Vagina (tissue), 2 donors: ENCODE data around the gene ARHGAP8. TPM values are rescaled to one million over a fixed set of nuclear protein-coding genes. Genes with fewer than 3 reads are reported as not detected.

Source experiments
- DNase-seq, 2 donors: peaks; one replicate each; pipeline ENCODE4 v3.0.0-alpha.2; 2017; ENCODE audit errors: extremely low spot score in 2 of 2
- H3K27ac ChIP-seq: fragments of 200-600 bp; sonication (generic); one replicate; pipeline ENCODE4 v1.5.1; 2019
- H3K27me3 ChIP-seq: fragments of 200-600 bp; sonication (generic); one replicate; pipeline ENCODE4 v1.5.1; 2019
- H3K36me3 ChIP-seq, 2 donors: fragments of 200-600 bp; sonication (generic); one replicate each; pipeline ENCODE4 v1.5.1; 2017 to 2019
- H3K4me1 ChIP-seq: fragments of 200-600 bp; sonication (generic); one replicate; pipeline ENCODE4 v1.5.1; 2019
- H3K4me3 ChIP-seq, 2 donors: fragments of 200-600 bp; sonication (generic); 1 replicate in 1 of 2; 2 replicates in 1 of 2; pipeline ENCODE4 v1.5.1; 2016 to 2019
- H3K9me3 ChIP-seq: fragments of 200-600 bp; sonication (generic); one replicate; pipeline ENCODE4 v1.5.1; 2019
- POLR2A ChIP-seq, 2 donors: fragments of 450-650 bp; IDR thresholded peaks; one replicate each; pipeline ENCODE4 v1.6.1; 2017; ENCODE audit warnings: antibody characterized with exemption in 2 of 2, mild to moderate bottlenecking in 2 of 2, moderate library complexity in 2 of 2
- POLR2AphosphoS5 ChIP-seq, 2 donors: sonication (generic); formaldehyde crosslinking; IDR thresholded peaks; one replicate each; pipeline ENCODE4 v1.9.0; 2017; ENCODE audit warnings: antibody characterized with exemption in 2 of 2, mild to moderate bottlenecking in 2 of 2, low read depth in 1 of 2; ENCODE audit not compliant: insufficient read depth in 1 of 2
- intact Hi-C: fragments of 100-400 bp; cut with DNase I; formaldehyde crosslinking; loops from one replicate; pipeline ENCODE4 v1.15.1; 2023
- total RNA-seq: library from RNA; depleted of rRNA; stranded (reverse); fragments of >200 nt; gene quantifications from one replicate; pipeline ENCODE4 v1.2.3, GENCODE V29; 2016
- TF ChIP-seq, protein P1 (sequence below), 3 experiments: fragments of 450-650 bp in 2 of 3; fragments of 200-600 bp in 1 of 3; sonication (generic) in 1 of 3; IDR thresholded peaks; one replicate each; pipeline ENCODE4 v1.5.1; 2017 to 2019; ENCODE audit warnings: antibody characterized with exemption in 3 of 3, mild to moderate bottlenecking in 2 of 3, moderate library complexity in 2 of 3

The ARHGAP8 gene
- total RNA-seq, 1 donor from 2014 or later: 9.3 TPM

DNA sequence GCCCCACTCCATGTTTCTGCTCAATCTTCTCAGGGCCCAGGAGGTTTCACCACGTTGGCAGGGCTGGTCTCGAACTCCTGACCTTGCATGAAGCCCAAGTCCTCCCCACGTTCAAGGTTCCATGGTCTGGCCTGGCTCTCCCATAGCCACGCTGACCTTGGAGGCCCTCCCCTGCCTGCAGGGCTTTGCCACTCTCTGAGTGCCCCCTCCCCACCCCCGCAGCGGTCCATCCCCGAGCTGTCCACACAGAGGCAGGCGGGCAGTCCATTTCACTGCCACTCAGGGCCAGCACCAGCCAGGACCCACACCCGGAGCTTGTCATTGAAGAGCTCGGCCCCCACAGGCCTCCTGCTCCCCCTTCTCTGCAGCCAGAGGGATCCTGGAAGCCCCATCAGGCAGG lies 30.7 kb downstream of the ARHGAP8 start:
- H3K9me3 ChIP-seq: no peaks in the 10 kb centered on the region
- no peak for TF ChIP-seq POLR2AphosphoS5 (IDR thresholded peaks at IDR 0.05; ENCODE audit: insufficient read depth in 1 of 2, low read depth in 1 of 2)
- TF ChIP-seq POLR2A (IDR thresholded peaks at IDR 0.05): no peak
- TF ChIP-seq, protein P1, sequence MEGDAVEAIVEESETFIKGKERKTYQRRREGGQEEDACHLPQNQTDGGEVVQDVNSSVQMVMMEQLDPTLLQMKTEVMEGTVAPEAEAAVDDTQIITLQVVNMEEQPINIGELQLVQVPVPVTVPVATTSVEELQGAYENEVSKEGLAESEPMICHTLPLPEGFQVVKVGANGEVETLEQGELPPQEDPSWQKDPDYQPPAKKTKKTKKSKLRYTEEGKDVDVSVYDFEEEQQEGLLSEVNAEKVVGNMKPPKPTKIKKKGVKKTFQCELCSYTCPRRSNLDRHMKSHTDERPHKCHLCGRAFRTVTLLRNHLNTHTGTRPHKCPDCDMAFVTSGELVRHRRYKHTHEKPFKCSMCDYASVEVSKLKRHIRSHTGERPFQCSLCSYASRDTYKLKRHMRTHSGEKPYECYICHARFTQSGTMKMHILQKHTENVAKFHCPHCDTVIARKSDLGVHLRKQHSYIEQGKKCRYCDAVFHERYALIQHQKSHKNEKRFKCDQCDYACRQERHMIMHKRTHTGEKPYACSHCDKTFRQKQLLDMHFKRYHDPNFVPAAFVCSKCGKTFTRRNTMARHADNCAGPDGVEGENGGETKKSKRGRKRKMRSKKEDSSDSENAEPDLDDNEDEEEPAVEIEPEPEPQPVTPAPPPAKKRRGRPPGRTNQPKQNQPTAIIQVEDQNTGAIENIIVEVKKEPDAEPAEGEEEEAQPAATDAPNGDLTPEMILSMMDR (IDR thresholded peaks at IDR 0.05): no peak
- H3K36me3 ChIP-seq: no peaks in the 10 kb centered on the region
- no peaks in the 10 kb centered on the region for H3K27me3 ChIP-seq
- H3K4me3 ChIP-seq: no peak overlapping the region
- H3K27ac ChIP-seq: no peak overlapping the region
- no peak for DNase-seq
- intact Hi-C loops: no loop called here
- H3K4me1 ChIP-seq: no peaks in the 10 kb centered on the region

DNA sequence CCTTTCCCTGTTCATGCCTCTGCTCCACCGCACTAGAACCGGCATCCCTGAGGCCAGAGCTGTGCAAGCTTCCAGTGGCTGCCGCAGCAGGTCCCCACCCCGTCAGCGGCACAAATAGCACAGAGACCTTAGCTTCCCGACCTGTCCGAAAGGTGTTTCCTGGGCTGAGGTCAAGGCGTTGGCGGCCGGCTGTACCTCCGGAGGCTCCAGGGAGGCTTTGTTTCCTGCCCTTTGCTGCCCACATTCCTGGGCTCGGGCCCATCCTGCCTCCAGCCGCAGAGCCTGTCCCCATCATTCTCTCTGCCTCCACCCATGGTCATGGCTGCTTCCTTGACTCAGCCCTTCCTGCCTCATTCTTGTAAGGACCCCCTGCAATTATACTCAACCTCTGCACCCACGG lies 31.2 kb downstream of the ARHGAP8 start:
- intact Hi-C loops: no loop called here
- Histone ChIP-seq H3K4me1 (no peaks in the 10 kb centered on the region), H3K27me3 (no peaks in the 10 kb centered on the region), H3K27ac (no peak overlapping the region), H3K4me3 (no peak overlapping the region), H3K36me3 (no peaks in the 10 kb centered on the region), H3K9me3 (no peaks in the 10 kb centered on the region)
- TF ChIP-seq POLR2A (IDR thresholded peaks at IDR 0.05) (no peak), POLR2AphosphoS5 (IDR thresholded peaks at IDR 0.05; ENCODE audit: insufficient read depth in 1 of 2, low read depth in 1 of 2) (no peak)
- TF ChIP-seq, protein P1 (IDR thresholded peaks at IDR 0.05): no peak
- DNase-seq: no peak

DNA sequence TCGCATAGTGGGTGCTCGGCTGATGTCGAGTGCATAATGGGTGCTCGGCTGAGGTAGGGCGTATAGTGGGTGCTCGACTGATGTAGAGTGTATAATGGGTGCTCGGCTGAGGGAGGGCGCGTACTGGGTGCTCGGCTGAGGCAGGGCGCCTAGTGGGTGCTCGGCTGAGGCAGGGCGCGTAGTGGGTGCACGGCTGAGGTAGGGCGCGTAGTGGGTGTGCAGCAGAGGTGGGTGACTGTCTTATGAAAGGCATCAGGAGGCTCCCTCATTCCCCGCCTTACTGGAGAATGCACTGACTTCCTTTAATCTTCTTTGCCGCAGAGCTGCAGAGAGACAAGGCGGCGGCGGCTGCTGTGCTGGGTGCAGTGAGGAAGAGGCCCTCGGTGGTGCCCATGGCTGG lies 33.8 kb downstream of the ARHGAP8 start:
- intact Hi-C loops: no loop called here
- H3K36me3 ChIP-seq: no peaks in the 10 kb centered on the region

DNA sequence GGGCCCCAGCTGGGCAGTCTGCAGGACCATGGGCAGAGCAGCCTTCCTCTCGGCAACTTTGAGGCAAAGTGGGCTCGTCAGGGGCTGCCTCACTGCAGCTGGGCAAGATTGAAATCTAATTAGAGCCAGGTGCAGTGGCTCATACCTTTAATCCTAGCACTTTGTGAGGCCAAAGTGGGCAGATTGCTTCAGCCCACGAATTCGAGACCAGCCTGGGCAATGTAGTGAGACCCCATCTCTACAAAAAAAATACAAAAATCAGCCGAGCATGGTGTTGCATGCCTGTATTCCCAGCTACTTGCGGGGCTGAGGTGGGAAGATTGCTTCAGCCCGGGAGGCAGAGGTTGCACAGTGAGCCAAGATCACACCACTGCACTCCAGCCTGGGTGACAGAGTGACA lies 34.2 kb downstream of the ARHGAP8 start:
- no peaks in the 10 kb centered on the region for H3K27me3 ChIP-seq
- no peak overlapping the region for H3K27ac ChIP-seq
- H3K9me3 ChIP-seq: no peaks in the 10 kb centered on the region
- H3K4me1 ChIP-seq: no peaks in the 10 kb centered on the region
- no peaks in the 10 kb centered on the region for H3K36me3 ChIP-seq
- no peak overlapping the region for H3K4me3 ChIP-seq
- TF ChIP-seq, protein P1 (IDR thresholded peaks at IDR 0.05): no peak
- TF ChIP-seq POLR2AphosphoS5 (IDR thresholded peaks at IDR 0.05; ENCODE audit: insufficient read depth in 1 of 2, low read depth in 1 of 2): no peak
- TF ChIP-seq POLR2A (IDR thresholded peaks at IDR 0.05): no peak
- intact Hi-C loops: no loop called here
- no peak for DNase-seq

More for the DNA sequence above, 33.8 kb downstream of the ARHGAP8 start:
- Histone ChIP-seq H3K27me3 (no peaks in the 10 kb centered on the region), H3K9me3 (no peaks in the 10 kb centered on the region), H3K27ac (no peak overlapping the region), H3K4me3 (no peak overlapping the region), H3K4me1 (no peaks in the 10 kb centered on the region)
- DNase-seq: no peak
- TF ChIP-seq POLR2A (IDR thresholded peaks at IDR 0.05) (no peak), POLR2AphosphoS5 (IDR thresholded peaks at IDR 0.05; ENCODE audit: insufficient read depth in 1 of 2, low read depth in 1 of 2) (no peak)
- TF ChIP-seq, protein P1 (IDR thresholded peaks at IDR 0.05): no peak

DNA sequence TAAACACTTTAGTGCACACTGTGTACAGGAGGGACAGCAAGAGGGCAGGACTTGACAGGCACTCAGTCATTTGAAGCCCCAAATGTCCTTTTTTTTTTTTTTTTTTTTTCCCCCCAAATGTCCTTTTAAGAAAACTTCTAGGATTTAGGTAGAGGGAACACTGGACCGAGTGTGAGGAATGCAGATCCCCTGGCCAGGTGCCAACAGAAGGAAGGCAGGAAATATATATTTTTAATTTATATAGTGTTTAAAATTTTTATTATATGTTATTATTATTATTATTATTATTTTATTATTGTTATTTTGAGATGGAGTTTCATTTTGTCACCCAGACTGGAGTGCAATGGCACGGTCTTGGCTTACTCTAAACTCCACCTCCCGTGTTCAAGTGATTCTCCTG lies 35.5 kb downstream of the ARHGAP8 start:
- no peak for DNase-seq
- Histone ChIP-seq H3K4me1 (no peaks in the 10 kb centered on the region), H3K36me3 (no peaks in the 10 kb centered on the region), H3K27me3 (no peaks in the 10 kb centered on the region), H3K4me3 (no peak overlapping the region), H3K27ac (no peak overlapping the region), H3K9me3 (no peaks in the 10 kb centered on the region)
- TF ChIP-seq POLR2A (IDR thresholded peaks at IDR 0.05) (no peak), POLR2AphosphoS5 (IDR thresholded peaks at IDR 0.05; ENCODE audit: insufficient read depth in 1 of 2, low read depth in 1 of 2) (no peak)
- TF ChIP-seq, protein P1 (IDR thresholded peaks at IDR 0.05): no peak
- intact Hi-C loops: no loop called here
